K562 (cell line): Measurements from ENCODE around the gene DLGAP1.

Source experiments
- ARID4B ChIP-seq: sonication (generic); formaldehyde crosslinking; IDR thresholded peaks from 2 replicates; pipeline ENCODE4 v1.8.0; 2022; ENCODE audit warnings: mild to moderate bottlenecking, missing genetic modification reagents
- CHD4 ChIP-seq: fragments of 200-600 bp; sonication (generic); IDR thresholded peaks from 3 replicates; pipeline ENCODE4 v1.6.1; 2012; ENCODE audit warnings: low read depth, mild to moderate bottlenecking, mixed read lengths, low read length, inconsistent platforms; ENCODE audit not compliant: insufficient read depth, insufficient replicate concordance, poor library complexity, severe bottlenecking

- no peak for TF ChIP-seq ARID4B (CRISPR knock-in tag)
- no peak for TF ChIP-seq CHD4
These were observed 212.5 kb downstream of the DLGAP1 start for GRCh38 chr18:4242431-4243161.
